IPS-15b (cell line): ENCODE results near the gene CDCA8.

ENCODE experiments used
- H3K27me3 ChIP-seq: one replicate; pipeline ENCODE4 v1.6.1; 2013; ENCODE audit warnings: low read length; ENCODE audit not compliant: control insufficient read depth, insufficient read depth
- H3K36me3 ChIP-seq: one replicate; pipeline ENCODE4 v1.6.1; 2013; ENCODE audit warnings: low read length; ENCODE audit not compliant: control insufficient read depth, insufficient read depth
- H3K4me1 ChIP-seq: one replicate; pipeline ENCODE4 v1.6.1; 2013; ENCODE audit warnings: mild to moderate bottlenecking, low read length; ENCODE audit not compliant: control insufficient read depth, insufficient read depth
- H3K4me3 ChIP-seq: one replicate; pipeline ENCODE4 v1.5.1; 2013; ENCODE audit warnings: low read depth, low read length
- H3K9ac ChIP-seq: one replicate; pipeline ENCODE4 v1.6.1; 2013; ENCODE audit warnings: low read depth, mild to moderate bottlenecking, low read length
- H3K9me3 ChIP-seq: one replicate; pipeline ENCODE4 v1.6.1; 2013; ENCODE audit warnings: mild to moderate bottlenecking, low read length; ENCODE audit not compliant: control insufficient read depth, insufficient read depth

CDCA8 gene

GRCh38 chr1:37692078-37692833 lies at the start of gene CDCA8:
Gene CDCA8 (plus strand): TSS chr1:37692516. CDS start chr1:37692691, 175 bp downstream.
- H3K4me3 ChIP-seq = peak within 1 kb of the TSS; percentile 96
- peaks cover 4% of the 10 kb centered on the region for H3K4me1 ChIP-seq
- H3K36me3 ChIP-seq = no peaks in the 10 kb centered on the region
- H3K27me3 ChIP-seq = peaks cover 4% of the 10 kb centered on the region
- no peaks in the 10 kb centered on the region for H3K9me3 ChIP-seq
- peak within 1 kb of the TSS; percentile 96 for H3K9ac ChIP-seq

- Histone ChIP-seq H3K9ac (no peak overlapping the region), H3K27me3 (peaks cover 21% of the 10 kb centered on the region), H3K9me3 (no peaks in the 10 kb centered on the region), H3K4me3 (no peak overlapping the region), H3K4me1 (no peaks in the 10 kb centered on the region), H3K36me3 (no peaks in the 10 kb centered on the region)
These were observed 45.0 kb upstream of the CDCA8 start for GRCh38 chr1:37647281-37647680.

- no peaks in the 10 kb centered on the region for H3K9me3 ChIP-seq
- H3K4me3 ChIP-seq = no peak overlapping the region
- H3K27me3 ChIP-seq = peaks cover 8% of the 10 kb centered on the region
- H3K36me3 ChIP-seq = no peaks in the 10 kb centered on the region
- no peaks in the 10 kb centered on the region for H3K4me1 ChIP-seq
- H3K9ac ChIP-seq = no peak overlapping the region
These were observed 42.1 kb upstream of the CDCA8 start for GRCh38 chr1:37650173-37650572.

- H3K36me3 ChIP-seq = no peaks in the 10 kb centered on the region
- H3K9me3 ChIP-seq = no peaks in the 10 kb centered on the region
- H3K9ac ChIP-seq = no peak overlapping the region
- no peaks in the 10 kb centered on the region for H3K4me1 ChIP-seq
- H3K27me3 ChIP-seq = peaks cover 8% of the 10 kb centered on the region
- H3K4me3 ChIP-seq = no peak overlapping the region
These were observed 41.6 kb upstream of the CDCA8 start for GRCh38 chr1:37650721-37651120.

- H3K36me3 ChIP-seq = no peaks in the 10 kb centered on the region
- no peak overlapping the region for H3K9ac ChIP-seq
- peaks cover 8% of the 10 kb centered on the region for H3K27me3 ChIP-seq
- no peaks in the 10 kb centered on the region for H3K4me1 ChIP-seq
- no peak overlapping the region for H3K4me3 ChIP-seq
- no peaks in the 10 kb centered on the region for H3K9me3 ChIP-seq
These were observed 40.5 kb upstream of the CDCA8 start for GRCh38 chr1:37651803-37652202.

- Histone ChIP-seq H3K4me1 (no peaks in the 10 kb centered on the region), H3K4me3 (no peak overlapping the region), H3K36me3 (no peaks in the 10 kb centered on the region), H3K9ac (no peak overlapping the region), H3K9me3 (no peaks in the 10 kb centered on the region), H3K27me3 (peaks cover 11% of the 10 kb centered on the region)
These were observed 39.3 kb upstream of the CDCA8 start for GRCh38 chr1:37652976-37653375.

GRCh38 chr1:37653906-37654305 lies 38.4 kb upstream of the CDCA8 start:
- Histone ChIP-seq H3K4me3 (no peak overlapping the region), H3K4me1 (no peaks in the 10 kb centered on the region), H3K9me3 (no peaks in the 10 kb centered on the region), H3K36me3 (no peaks in the 10 kb centered on the region), H3K27me3 (peaks cover 11% of the 10 kb centered on the region), H3K9ac (no peak overlapping the region)

- Histone ChIP-seq H3K9me3 (no peaks in the 10 kb centered on the region), H3K9ac (no peak overlapping the region), H3K4me3 (no peak overlapping the region), H3K27me3 (peaks cover 11% of the 10 kb centered on the region), H3K36me3 (no peaks in the 10 kb centered on the region), H3K4me1 (no peaks in the 10 kb centered on the region)
These were observed 37.0 kb upstream of the CDCA8 start for GRCh38 chr1:37655274-37655673.

- H3K9ac ChIP-seq = no peak overlapping the region
- no peaks in the 10 kb centered on the region for H3K9me3 ChIP-seq
- no peaks in the 10 kb centered on the region for H3K36me3 ChIP-seq
- no peaks in the 10 kb centered on the region for H3K4me1 ChIP-seq
- H3K27me3 ChIP-seq = peaks cover 11% of the 10 kb centered on the region
- no peak overlapping the region for H3K4me3 ChIP-seq
These were observed 36.3 kb upstream of the CDCA8 start for GRCh38 chr1:37656026-37656425.

- no peaks in the 10 kb centered on the region for H3K4me1 ChIP-seq
- no peak overlapping the region for H3K9ac ChIP-seq
- no peak overlapping the region for H3K4me3 ChIP-seq
- H3K36me3 ChIP-seq = no peaks in the 10 kb centered on the region
- H3K27me3 ChIP-seq = peaks cover 8% of the 10 kb centered on the region
- H3K9me3 ChIP-seq = no peaks in the 10 kb centered on the region
These were observed 35.4 kb upstream of the CDCA8 start for GRCh38 chr1:37656881-37657280.

- Histone ChIP-seq H3K9ac (no peak overlapping the region), H3K4me1 (no peaks in the 10 kb centered on the region), H3K4me3 (no peak overlapping the region), H3K27me3 (peaks cover 8% of the 10 kb centered on the region), H3K9me3 (no peaks in the 10 kb centered on the region), H3K36me3 (no peaks in the 10 kb centered on the region)
These were observed 34.5 kb upstream of the CDCA8 start for GRCh38 chr1:37657620-37658412.

GRCh38 chr1:37658486-37658885 lies 33.8 kb upstream of the CDCA8 start:
- peaks cover 8% of the 10 kb centered on the region for H3K27me3 ChIP-seq
- no peaks in the 10 kb centered on the region for H3K9me3 ChIP-seq
- H3K36me3 ChIP-seq = no peaks in the 10 kb centered on the region
- H3K4me3 ChIP-seq = no peak overlapping the region
- H3K4me1 ChIP-seq = no peaks in the 10 kb centered on the region
- H3K9ac ChIP-seq = no peak overlapping the region
